WERI-Rb-1 (cell line): ENCODE measurements around the gene PMFBP1.

Experiments
- DNase-seq: peaks from one replicate; pipeline ENCODE4 v3.0.0-alpha.2; 2020
- H3K27ac ChIP-seq: fragments of 250-450 bp; sonication (Bioruptor Pico); 2 replicates; pipeline ENCODE4 v1.5.1; 2020; ENCODE audit warnings: mild to moderate bottlenecking, moderate library complexity
- H3K27me3 ChIP-seq: fragments of 250-450 bp; sonication (Bioruptor Pico); 2 replicates; pipeline ENCODE4 v1.5.1; 2021; ENCODE audit warnings: mild to moderate bottlenecking, low read depth, moderate library complexity; ENCODE audit not compliant: insufficient read depth, severe bottlenecking
- H3K36me3 ChIP-seq: fragments of 250-450 bp; sonication (Bioruptor Pico); 2 replicates; pipeline ENCODE4 v1.5.1; 2020; ENCODE audit warnings: mild to moderate bottlenecking, moderate library complexity
- H3K4me3 ChIP-seq: 2 replicates; pipeline ENCODE4 v1.5.1; 2011; ENCODE audit warnings: low read depth, mild to moderate bottlenecking, control low read depth, low read length
- H3K9me3 ChIP-seq: fragments of 250-450 bp; sonication (Bioruptor Pico); 2 replicates; pipeline ENCODE4 v1.5.1; 2021; ENCODE audit warnings: mild to moderate bottlenecking, moderate library complexity; ENCODE audit not compliant: severe bottlenecking
- CTCF ChIP-seq: IDR thresholded peaks from 2 replicates; pipeline ENCODE4 v1.5.1; 2011; ENCODE audit warnings: low read depth, mild to moderate bottlenecking, control low read depth, inconsistent platforms, low read length

PMFBP1 gene

GRCh38 chr16:72122916-72123315, 49.0 kb downstream of the PMFBP1 start:
- Histone ChIP-seq H3K27ac (no peak overlapping the region), H3K9me3 (no peaks in the 10 kb centered on the region), H3K36me3 (no peaks in the 10 kb centered on the region), H3K4me3 (no peak overlapping the region), H3K27me3 (no peaks in the 10 kb centered on the region)
- DNase-seq = no peak
- no peak for TF ChIP-seq CTCF

GRCh38 chr16:72122308-72122707, 49.6 kb downstream of the PMFBP1 start:
- Histone ChIP-seq H3K27me3 (no peaks in the 10 kb centered on the region), H3K27ac (no peak overlapping the region), H3K4me3 (no peak overlapping the region), H3K9me3 (no peaks in the 10 kb centered on the region), H3K36me3 (no peaks in the 10 kb centered on the region)
- TF ChIP-seq CTCF = no peak
- no peak for DNase-seq

GRCh38 chr16:72120026-72120425, 51.9 kb downstream of the PMFBP1 start:
- Histone ChIP-seq H3K27ac (no peak overlapping the region), H3K9me3 (no peaks in the 10 kb centered on the region), H3K4me3 (no peak overlapping the region), H3K36me3 (no peaks in the 10 kb centered on the region), H3K27me3 (no peaks in the 10 kb centered on the region)
- DNase-seq = no peak
- no peak for TF ChIP-seq CTCF

GRCh38 chr16:72113616-72113945, 58.4 kb downstream of the PMFBP1 start:
- H3K27ac ChIP-seq = no peak overlapping the region
- TF ChIP-seq CTCF = no peak
- H3K27me3 ChIP-seq = no peaks in the 10 kb centered on the region
- H3K4me3 ChIP-seq = no peak overlapping the region
- peaks cover 41% of the 10 kb centered on the region for H3K36me3 ChIP-seq
- DNase-seq = no peak
- H3K9me3 ChIP-seq = no peaks in the 10 kb centered on the region

GRCh38 chr16:72112906-72113615, 58.9 kb downstream of the PMFBP1 start:
- DNase-seq = no peak
- Histone ChIP-seq H3K27me3 (no peaks in the 10 kb centered on the region), H3K36me3 (peaks cover 46% of the 10 kb centered on the region), H3K27ac (no peak overlapping the region), H3K9me3 (no peaks in the 10 kb centered on the region), H3K4me3 (no peak overlapping the region)
- no peak for TF ChIP-seq CTCF

- H3K27me3 ChIP-seq = no peaks in the 10 kb centered on the region
- no peaks in the 10 kb centered on the region for H3K9me3 ChIP-seq
- no peak overlapping the region for H3K4me3 ChIP-seq
- H3K27ac ChIP-seq = no peak overlapping the region
- DNase-seq = no peak
- H3K36me3 ChIP-seq = peaks cover 53% of the 10 kb centered on the region
- no peak for TF ChIP-seq CTCF
Measured at GRCh38 chr16:72112452-72112792, 59.5 kb downstream of the PMFBP1 start.
